GM19452 (cell line): ENCODE data around the gene FZD8.
A peak's percentile ranks its signal among the peaks of the same experiment; 100 is the strongest.

Experiments
- ATAC-seq: cut with Tn5 transposase; IDR thresholded peaks from one replicate; pipeline ENCODE4 v1.9.1; 2021; ENCODE audit not compliant: unreplicated experiment

The FZD8 gene

GRCh38 chr10:35641676-35642034, 441 bp downstream of the FZD8 start:
- peak; percentile 21 for ATAC-seq

GRCh38 chr10:35640951-35641675, 983 bp downstream of the FZD8 start:
- ATAC-seq, result peak; percentile 31

DNA sequence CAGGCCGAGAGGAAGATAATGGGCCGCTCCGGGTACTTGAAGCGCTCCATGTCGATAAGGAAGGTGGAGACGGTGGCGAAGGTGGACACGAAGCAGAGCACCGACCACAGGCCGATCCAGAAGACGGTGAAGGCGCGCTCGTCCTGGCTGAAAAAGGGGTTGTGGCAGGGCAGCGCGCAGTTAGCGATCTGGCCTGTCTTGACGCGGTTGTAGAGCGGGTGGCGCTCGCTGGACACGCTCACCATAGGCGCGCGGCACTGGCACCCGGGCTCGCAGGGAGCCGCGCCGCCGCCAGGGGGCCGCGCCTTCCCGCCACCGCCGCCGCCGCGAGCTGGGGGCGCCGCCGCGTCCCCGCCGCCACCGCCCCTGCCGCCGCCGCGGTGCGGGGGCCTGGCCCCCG, 1.6 kb downstream of the FZD8 start:
- peak; percentile 6 for ATAC-seq

DNA sequence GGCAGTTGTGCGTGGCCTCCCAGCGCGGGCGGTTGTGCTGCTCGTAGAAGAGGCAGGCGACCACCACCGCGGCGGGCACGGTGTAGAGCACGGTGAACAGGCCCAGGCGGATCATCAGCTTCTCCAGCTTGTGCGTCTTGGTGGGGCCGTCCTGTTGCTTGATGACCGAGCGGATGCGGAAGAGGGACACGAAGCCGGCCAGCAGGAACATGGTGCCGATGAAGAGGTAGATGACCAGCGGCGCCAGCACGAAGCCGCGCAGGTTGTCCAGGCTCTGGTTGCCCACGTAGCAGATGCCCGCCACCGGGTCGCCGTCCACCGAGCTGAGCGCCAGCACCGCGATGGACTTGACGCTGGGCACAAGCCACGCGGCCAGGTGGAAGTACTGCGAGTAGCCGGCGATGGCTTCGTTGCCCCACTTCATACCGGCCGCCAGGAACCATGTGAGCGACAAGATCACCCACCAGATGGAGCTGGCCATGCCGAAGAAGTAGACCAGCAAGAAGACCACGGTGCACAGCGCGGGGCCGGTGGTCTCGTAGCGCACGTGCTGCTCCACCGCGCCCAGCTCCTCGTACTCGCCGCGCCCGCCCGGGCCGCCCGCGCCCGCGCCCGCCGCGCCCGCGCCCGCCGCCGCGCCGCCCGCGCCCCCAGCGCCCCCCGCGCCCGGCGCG, 2.2 kb downstream of the FZD8 start:
- no peak for ATAC-seq

GRCh38 chr10:35639021-35639727, 2.9 kb downstream of the FZD8 start:
- ATAC-seq, result no peak

- no peak for ATAC-seq
Measured at GRCh38 chr10:35638101-35638500, 4.0 kb downstream of the FZD8 start.

DNA sequence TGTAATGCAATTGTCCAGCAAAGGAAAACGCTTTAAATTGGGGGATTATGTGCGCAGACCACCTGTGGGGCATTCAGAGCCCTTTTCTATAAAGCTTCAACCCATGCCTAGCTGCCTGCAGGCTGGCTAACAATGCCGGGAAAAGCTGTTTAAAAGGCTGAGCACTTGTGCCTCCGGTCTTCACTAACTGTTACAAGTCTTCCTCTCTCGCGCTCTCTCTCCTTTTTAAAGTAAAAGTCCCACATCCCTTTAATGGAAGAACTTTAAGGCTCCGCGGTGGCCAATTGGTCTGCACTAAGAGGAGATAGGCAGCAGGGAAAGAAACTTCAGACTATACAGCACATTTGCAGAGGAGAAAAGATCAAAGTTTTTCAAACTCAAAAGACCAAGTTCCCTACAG, 4.6 kb downstream of the FZD8 start:
- no peak for ATAC-seq

DNA sequence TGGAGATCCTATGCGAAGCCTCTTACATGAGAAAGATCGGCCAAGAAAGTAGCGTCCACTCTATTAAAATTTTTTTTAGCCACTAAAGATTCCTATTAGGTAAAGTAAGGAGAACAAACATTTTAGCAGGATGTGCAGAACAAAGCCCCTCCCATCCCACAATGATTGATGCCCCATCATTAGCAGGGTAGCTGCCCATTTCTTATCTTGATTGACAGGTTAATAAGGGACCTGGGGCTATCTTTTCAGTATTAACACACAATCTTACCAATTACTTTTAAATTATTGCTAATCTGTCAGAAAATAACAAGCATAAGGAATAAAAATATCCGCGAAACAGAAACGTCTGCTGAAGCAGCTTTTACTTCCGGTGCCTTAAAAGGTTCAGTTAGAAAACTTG, 5.1 kb downstream of the FZD8 start:
- ATAC-seq, result no peak

GRCh38 chr10:35635576-35635975, 6.5 kb downstream of the FZD8 start:
- ATAC-seq, result peak; percentile 64

DNA sequence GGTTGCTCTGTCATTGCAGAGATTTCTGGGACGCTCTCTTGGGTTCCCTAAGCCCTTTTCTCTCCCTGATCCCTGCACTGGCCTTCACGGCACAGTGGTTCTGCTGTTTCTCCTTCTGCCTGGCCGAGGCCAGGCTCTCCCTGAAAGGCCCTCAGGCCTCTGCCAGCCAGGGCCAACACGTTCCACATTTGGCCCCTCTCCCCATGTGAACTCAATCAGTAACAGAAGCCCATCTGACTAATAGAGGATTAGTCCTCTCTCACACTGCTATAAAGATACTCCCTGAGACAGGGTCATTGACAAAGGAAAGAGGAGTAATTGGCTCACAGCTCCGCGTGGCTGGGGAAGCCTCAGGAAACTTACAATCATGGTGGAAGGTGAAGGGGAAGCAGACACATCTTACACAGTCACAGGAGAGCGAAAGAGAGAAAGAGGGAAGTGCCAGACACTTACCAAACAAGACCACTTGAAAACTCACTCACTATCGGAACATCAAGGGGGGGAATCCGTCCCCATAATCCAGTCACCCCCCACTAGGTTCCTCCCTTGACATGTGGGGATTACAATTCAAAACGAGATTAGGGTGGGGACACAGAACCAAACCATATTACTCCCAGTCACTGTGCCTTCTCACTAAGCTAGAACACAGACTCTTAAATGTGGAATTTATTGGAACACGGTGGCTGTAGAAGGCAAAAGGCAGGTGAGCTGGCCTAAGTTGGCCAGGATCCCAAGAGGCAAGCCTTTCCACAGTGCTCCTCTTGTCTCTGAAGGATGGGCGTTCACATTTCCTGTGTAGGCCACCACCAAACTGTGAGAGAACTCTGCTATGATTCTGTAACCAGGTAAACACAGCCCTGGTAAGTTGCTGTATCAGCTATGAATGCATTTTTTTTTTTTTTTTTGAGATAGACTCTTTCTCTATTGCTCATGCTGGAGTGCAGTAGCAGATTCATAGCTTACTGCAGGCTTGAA, 8.8 kb downstream of the FZD8 start:
- ATAC-seq, result no peak

GRCh38 chr10:35632027-35632426, 10.1 kb downstream of the FZD8 start:
- ATAC-seq, result no peak

GRCh38 chr10:35631404-35631803, 10.7 kb downstream of the FZD8 start:
- no peak for ATAC-seq

GRCh38 chr10:35626971-35627507, 15.1 kb downstream of the FZD8 start:
- ATAC-seq, result no peak

DNA sequence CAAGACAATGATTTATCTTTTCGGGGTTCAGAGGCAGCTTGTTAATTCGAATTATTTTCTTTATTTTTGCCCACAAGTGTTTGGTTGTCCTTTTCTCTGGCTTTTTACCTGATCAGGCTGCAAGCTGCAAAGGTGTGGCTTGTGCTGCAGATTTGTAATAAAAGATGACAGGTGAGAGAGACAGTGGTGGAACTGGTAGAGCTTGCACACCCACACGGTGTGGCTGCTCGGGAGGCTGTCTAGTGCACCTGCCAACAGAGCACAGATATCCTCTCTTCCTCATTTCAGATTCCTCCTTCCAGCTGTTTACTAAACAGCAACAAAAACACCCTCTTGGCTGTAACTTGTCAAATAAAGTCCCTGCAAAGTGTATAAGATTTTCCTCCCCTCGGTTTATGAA, 27.8 kb downstream of the FZD8 start:
- no peak for ATAC-seq

GRCh38 chr10:35613597-35614226, 28.4 kb downstream of the FZD8 start:
- ATAC-seq, result no peak

- no peak for ATAC-seq
Measured at GRCh38 chr10:35613107-35613440, 29.0 kb downstream of the FZD8 start.

- no peak for ATAC-seq
Measured at GRCh38 chr10:35612385-35613106, 29.6 kb downstream of the FZD8 start.

DNA sequence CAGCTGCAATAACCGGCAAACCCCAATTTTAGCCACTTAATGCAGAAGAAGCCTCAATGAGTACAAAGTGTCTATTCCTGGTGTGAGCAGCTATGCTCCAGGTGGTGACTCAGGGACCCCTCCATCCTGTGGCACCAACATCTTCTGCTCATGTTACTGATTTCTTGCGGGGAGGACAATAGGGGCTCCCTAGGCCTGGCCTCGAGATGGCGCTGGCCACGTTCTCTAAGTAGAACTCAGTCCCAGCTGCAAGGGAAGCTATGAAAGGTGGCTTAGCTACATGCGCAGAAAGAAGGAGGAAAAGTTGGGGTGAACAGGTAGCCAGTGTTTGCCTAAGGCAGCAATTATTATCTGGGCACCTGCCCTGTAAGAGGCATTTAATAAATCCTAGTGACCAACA, 30.3 kb downstream of the FZD8 start:
- ATAC-seq, result no peak

DNA sequence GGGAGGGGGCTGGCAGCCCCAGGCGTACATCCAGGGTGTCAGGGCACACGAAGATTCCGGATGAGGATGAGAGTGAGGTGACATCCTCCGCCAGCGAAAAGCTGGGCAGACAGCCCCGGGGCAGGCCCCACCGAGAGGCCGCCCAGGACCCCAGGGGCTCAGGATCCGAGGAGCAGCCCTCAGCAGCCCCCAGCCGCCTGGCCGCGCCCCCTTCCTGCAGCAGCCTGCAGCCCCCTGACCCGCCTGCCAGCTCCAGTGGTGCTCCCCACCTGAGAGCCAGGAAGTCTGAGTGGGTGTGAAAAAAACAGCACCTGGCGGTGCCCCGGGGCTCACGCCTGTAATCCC, 33.8 kb downstream of the FZD8 start:
- ATAC-seq, result no peak
